ENCODE results near the gene SFPQ.

The SFPQ gene

DNA sequence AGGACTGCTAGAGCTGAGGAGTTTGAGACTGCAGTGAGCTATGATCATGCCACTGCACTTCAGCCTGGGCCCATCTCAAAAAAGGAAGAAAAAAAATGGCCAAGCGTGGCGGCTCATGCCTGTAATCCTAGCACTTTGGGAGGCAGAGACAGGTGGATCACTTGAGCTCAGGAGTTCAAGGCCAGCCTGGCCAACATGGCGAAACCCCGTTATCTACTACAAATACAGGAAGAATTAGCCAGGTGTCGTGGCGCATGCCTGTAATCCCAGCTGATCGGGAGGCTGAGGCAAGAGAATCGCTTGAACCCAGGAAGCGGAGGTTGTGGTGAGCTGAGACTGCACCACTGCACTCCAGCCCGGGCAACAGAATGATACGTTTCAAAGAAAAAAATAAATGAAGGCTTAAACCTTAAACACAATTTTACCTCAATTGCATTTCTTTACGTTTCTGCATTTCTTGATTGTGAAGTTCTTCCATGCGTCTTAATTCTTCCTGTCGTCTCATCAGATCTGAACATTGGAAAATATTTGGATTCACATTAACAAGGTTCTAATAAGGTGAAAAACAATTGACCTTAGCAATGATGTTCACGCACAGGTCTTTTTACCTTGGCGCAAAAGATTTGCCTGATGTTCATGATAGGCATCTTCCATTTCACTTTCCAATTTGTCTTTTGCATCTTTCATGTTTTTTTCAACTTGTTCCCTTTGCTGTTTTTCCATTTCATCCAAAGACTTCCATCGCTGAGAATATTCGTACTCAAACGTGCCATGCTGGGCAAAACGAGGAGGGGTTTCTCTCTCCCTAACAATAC is 4.2 kb downstream of the SFPQ start:
- H3K4me3 ChIP-seq (ENCODE audit: low read length), result no peak overlapping the region
- no peak for DNase-seq (ENCODE audit: low read depth, low spot score)

DNA sequence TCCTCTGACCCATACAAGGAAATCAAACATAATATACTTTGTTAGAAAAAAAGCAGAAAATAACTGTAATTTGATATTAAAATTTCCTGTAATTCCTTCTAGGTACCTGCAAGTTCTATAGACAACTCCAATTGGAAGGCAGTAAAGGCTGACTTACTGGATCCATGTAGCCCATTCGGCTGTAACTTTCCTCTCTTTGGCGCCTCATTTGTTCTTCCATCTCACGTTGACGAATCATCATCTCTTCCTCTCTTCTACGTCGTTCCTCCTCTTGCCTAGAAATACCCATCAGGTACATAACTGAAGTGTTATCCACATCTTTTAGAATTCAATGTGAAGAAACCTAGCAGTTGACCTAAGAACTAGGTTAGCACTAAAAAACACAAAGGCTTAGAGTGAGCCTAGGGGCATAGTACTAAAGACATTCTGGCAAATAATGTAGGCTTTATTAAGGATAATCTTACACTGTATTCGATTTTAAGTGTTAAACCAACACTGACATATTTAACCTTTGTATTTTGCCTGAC is 5.1 kb downstream of the SFPQ start:
- no peak for DNase-seq (ENCODE audit: low read depth, low spot score)
- H3K4me3 ChIP-seq (ENCODE audit: low read length), result no peak overlapping the region

DNA sequence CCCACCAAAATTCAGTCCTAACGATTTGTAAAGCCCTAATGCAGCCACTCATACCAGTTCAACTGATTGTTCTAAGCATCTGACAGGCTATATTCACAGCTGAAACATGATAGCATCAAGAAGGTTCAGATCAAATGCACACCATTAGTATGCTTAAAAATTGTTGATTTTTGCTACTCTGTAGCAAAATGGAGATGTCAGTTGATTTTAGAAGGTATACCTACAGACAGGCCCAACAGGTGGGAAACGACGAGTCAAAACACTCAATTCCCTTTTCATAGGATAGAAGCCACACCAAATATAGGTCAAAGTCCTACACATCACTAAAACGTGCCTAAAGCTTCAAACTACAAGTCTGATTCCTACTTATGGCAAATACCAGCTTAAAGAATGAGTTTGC is 6.7 kb downstream of the SFPQ start:
- H3K4me3 ChIP-seq (ENCODE audit: low read length), result no peak overlapping the region
- DNase-seq (ENCODE audit: low read depth, low spot score), result no peak

DNA sequence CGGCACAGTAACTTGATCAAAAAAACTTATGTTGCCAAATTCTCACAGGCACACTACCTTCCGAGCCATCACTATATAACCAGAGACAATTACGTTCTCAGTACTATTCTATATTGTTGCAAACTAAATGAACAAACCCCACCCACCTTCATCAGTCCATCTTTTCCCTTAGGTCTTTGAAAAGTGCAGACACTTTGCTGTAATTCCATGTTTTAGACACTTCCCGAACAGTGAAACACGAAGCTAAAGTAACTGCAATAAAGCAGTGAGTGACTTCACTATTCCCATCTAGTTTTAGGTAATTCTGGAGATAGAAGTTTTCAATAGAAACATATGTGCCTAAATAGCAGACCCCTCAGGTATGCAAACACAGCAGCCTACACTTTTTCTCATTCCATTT is 7.7 kb downstream of the SFPQ start:
- H3K4me3 ChIP-seq (ENCODE audit: low read length), result no peak overlapping the region
- DNase-seq (ENCODE audit: low read depth, low spot score), result no peak

DNA sequence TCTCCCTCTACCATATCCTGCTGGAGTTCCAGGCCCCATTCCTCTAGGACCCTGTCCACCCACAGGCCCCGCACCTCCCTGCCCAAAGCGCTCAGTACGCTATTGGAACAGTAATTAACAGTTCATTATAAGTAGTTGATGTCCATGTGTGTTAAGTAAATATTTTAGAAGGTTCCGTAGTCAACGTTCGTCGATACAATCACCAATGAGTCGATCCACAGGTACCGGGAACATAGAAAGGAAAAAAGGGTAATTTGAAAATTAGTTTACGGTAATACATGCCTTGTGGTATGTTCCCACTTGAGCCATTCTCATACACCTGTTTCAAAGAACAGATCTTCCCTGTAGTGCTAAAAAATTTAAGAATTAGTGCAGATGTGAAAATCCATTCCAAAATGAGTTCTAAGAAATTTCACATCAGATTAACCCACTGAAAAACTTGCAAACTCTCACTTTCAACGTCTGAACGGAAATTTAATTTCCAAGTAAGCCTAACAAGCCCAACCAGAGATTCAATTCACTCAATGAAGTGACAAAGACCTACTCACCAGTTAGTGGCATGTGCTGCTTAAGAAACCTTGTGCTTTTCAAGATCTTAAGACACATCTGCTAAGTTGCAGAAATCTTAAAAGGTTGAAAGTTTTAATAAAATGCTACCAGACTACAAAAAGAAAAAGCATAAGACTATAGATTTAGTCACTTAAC is 8.3 kb downstream of the SFPQ start:
- H3K4me3 ChIP-seq (ENCODE audit: low read length), result no peak overlapping the region
- DNase-seq (ENCODE audit: low read depth, low spot score), result no peak

DNA sequence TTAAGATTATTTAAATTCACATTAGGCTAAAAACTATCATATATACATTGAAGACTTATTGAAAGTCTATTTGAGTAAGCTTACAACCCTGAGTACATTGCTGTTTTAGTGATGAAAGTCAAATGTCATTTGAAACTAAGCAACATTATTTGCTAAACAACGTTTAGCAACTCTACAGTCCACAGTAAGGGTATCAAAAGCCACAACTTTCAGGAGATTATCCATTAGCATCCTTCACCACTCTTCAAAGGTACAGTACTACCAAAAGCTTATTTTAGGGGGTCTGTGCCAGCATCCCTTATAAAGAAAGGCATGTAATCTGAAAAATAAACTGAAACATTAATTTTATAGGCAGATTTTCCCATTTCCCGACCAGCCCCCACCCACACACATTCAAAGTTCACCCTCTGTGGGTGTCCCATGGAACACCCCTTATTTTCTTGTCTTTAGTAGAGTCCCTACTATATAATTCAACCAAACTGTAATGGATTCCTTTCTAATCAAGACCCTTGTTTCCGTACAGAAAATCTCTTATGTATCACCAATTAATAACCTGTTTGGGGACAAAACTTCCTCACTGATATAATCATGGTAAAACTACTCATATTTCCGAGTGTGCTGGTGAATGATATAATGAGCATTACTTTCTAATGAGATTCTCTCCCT is 11.0 kb downstream of the SFPQ start:
- DNase-seq (ENCODE audit: low read depth, low spot score), result no peak
- H3K4me3 ChIP-seq (ENCODE audit: low read length), result no peak overlapping the region

DNA sequence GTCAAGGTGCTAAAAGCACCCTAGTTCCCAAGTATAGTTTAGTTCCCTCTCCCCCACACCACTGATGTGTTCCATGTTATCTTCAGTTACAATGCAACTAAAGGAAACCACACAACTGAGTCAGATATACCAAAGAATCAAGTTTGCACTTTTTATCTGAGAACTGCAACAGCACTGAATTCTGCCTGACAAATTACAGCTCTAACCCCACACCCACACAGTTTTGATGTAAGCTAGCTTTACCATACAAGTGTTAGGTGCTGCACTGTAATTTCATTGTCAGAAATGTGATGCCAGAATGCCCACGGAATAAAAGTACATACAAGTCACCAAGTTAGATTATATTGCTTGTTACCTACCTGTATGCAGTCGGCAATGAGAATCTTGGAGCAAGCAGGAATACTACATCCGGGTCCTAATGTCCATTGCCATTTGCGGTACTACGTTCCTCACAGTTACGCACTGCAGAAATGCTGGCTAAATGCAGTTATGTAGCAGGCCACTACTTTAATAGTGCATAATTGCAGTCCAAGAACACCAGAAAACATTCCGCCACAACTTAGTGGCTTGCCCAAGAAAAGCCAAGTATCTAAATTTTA is 12.1 kb downstream of the SFPQ start:
- no peak for DNase-seq (ENCODE audit: low read depth, low spot score)
- H3K4me3 ChIP-seq (ENCODE audit: low read length), result no peak overlapping the region

DNA sequence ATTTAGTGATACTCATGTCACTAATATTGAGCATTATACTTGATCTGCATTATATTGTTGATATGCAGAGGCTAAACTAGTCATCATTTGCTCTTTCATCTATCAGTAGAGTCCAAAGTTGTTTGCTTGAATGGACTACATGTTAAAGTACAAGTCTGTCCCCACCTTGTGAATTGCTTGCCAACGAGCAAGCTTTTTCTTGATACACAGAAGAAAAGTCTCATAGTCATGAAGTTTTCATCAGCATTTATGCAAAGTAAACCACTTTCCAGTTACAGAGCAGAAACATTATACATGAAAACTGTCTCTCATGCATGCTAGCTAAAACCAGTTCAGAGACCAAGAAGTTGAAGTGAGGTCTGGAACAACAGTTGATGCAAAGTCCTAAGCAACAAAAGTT is 13.0 kb downstream of the SFPQ start:
- DNase-seq (ENCODE audit: low read depth, low spot score), result no peak
- H3K4me3 ChIP-seq (ENCODE audit: low read length), result no peak overlapping the region

DNA sequence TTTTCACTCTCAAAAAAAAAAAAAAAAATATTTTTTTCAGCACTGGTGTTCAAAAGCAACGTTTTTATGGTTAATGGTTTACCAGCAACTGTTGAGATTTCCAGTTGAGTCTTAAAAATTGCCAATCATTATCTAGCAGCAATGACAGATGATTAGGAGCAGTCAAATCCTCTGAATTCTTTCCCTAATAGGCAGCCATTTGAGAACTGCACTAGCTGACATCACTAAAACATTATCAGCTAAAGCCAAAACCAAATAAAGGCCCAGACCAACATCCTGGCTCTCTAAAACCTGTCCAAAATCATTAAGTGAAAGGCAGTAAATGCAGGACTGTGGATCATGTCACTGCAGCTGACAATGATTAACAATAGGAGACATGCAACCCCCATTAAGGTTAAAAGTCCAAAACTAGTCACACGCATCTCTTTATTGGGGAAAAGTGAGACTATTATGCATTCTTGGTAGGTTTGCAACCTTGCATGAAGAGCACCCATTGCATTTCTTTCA is 14.0 kb downstream of the SFPQ start:
- no peak for DNase-seq (ENCODE audit: low read depth, low spot score)
- no peak overlapping the region for H3K4me3 ChIP-seq (ENCODE audit: low read length)

DNA sequence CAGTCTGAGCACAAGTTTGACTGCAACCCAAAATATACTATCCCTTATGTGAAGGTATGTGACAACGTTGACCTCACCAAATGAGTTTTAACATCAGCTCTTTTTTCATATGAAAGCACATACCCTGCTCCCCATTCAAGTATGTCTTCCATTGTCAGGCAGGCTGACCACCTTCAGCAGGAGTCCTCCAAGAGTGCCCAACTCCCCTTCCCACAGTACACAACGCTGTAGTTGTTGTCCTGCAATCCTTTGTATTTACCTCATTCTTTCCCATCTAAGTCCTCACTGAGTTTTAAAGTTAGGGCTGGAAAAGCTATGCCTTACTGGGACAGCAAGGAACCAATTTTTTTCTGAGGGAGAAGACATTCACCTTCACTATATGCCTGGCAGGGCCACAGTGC is 14.7 kb downstream of the SFPQ start:
- no peak overlapping the region for H3K4me3 ChIP-seq (ENCODE audit: low read length)
- DNase-seq (ENCODE audit: low read depth, low spot score), result no peak

DNA sequence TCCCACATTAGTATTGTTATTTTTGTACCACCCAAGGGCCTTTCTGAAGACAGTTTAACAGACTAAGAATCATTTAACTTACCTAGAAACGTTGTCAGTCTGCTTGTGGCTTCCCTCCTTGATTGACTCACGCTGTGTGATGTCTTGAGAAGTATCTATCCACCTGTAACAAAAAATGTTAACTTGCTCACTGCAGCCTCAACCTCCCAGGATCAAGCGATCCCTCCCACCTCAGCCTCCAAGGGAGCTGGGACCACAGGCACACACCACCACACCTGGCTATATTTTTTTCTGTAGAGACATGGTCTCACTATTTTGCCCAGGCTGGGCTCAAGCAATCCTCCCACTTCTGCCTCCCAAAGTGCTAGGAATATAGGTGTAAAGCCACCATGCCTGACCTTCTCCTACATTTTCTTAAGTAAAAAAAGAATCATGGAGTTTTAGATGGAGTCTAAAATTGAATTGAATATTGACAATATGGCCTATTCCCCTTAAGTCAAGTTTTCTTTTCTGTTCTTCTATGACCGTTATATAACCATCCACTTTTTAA is 15.6 kb downstream of the SFPQ start:
- no peak overlapping the region for H3K4me3 ChIP-seq (ENCODE audit: low read length)

DNA sequence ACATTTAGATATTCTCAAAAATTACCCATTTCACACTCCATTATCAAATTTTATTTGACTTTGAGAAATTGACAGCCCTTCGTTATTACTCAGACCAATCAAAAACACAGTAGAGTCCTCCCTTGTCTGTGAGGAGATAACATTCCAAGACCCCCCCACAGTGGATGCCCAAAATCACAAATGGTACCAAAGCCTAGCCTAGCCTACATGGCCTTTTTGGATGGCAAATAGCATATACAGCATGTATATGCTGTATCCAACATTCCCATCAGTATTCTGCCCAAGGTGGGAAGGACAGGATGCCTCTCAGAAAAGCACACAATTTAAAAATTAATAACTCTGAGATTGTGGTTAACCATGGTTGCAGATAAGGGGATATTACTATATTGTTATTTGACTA is 17.3 kb downstream of the SFPQ start:
- no peak for DNase-seq (ENCODE audit: low read depth, low spot score)
- H3K4me3 ChIP-seq (ENCODE audit: low read length), result no peak overlapping the region

More for the DNA sequence above, 15.6 kb downstream of the SFPQ start:
- no peak for DNase-seq (ENCODE audit: low read depth, low spot score)

DNA sequence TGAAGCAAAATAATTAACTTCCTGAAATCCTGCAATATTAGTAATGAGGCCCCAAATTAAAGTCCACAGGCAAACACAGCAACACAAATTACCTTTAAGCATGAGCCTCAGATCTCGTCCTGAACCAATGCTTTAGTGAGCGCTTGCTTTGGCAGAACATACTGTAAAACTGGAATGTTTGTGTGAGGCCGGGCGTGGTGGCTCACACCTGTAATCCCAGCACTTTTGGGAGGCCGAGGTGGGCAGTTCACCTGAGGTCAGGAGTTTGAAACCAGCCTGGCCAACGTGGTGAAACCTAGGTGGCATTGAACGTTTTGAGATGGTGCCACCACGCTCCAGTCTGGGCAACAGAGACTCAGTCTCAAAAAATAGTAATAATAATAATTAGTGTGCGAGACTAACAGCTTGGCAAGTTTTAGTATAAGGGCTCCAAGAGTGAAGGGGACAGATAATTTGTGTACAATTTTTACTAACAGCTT is 17.8 kb downstream of the SFPQ start:
- H3K4me3 ChIP-seq (ENCODE audit: low read length), result no peak overlapping the region
- DNase-seq (ENCODE audit: low read depth, low spot score), result no peak

DNA sequence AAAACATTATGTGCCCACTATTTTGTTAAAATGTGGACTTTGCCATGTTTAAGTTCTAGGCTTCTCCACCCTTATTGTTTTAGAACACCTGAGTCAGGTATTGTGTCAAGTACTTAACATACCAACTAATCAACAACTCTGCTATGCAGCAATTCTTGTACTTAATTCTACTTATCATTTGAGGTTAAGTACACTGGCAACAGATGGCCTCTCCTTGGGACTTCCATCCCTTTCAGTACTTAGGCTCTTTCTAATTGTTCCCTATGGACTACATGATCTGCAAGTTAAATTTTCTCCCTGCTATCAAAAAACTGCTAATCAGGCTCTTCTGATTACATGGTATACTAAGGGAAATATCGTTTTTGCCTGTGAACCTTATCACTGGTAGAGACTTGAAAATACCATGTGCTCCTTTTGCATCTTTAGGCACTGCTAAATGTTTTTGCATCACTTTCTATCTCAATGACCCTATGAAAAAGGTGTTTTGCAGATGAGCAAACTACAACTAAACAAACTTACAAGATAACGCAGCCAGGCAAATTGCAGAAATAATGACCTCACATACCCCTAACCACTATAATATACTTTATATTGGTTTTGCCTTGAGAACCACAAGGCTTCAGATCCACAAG is 18.9 kb downstream of the SFPQ start:
- DNase-seq (ENCODE audit: low read depth, low spot score), result no peak
- no peak overlapping the region for H3K4me3 ChIP-seq (ENCODE audit: low read length)

DNA sequence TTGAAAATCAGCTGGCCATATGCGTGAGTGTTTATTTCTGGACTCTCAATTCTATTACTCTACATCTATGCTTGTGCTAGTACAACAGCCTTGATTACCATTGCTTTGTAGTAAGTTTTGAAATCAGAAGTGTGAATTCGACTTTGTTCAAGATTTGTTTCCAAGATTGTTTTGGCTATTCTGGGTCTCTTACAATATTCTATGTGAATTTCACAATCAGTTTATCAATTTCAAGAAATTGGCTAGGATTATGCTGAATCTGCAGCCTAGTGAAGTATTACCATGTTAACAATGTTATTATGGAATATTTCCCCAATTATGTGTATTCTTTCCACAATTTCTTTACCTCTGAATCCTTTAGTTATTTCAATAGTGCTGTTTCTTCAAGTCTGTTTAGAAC is 19.5 kb downstream of the SFPQ start:
- no peak overlapping the region for H3K4me3 ChIP-seq (ENCODE audit: low read length)
- DNase-seq (ENCODE audit: low read depth, low spot score), result no peak

DNA sequence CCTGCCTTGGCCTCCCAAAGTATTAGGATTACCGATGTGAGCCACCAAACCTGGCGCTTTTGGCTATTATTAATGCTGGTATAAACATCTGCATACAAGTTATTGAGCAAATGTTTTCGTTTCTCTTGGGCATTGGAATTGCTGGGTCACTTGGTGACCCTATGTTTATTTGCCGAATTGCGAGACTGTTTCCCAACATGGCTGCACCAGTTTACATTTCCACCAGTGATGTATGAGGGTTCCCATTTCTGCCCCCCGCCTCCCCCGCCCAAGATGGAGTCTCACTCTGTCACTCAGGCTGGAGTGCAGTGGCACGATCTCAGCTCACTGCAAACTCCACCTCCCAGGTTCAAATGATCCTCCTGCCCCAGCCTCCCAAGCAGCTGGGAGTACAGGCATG is 20.9 kb downstream of the SFPQ start:
- no peak overlapping the region for H3K4me3 ChIP-seq (ENCODE audit: low read length)

DNA sequence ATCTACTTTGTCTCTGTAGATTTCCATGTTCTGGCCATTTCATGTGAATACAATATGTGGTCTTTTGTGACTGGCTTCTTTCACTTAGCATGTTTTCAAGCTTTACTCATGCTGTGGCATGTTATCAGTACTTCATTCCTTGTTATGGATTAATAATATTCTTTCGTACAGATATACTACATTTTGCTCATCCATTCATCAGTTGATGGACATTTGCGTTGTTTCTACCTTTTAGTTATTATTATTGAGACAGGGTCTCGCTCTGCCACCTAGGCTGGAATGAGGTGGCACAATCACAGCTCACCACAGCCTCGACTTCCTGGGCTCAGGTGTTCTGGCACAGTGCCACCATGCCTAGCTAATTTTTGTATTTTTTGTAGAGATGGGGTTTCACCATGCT is 21.4 kb downstream of the SFPQ start:
- H3K4me3 ChIP-seq (ENCODE audit: low read length), result no peak overlapping the region
- no peak for DNase-seq (ENCODE audit: low read depth, low spot score)

More for the DNA sequence above, 20.9 kb downstream of the SFPQ start:
- no peak for DNase-seq (ENCODE audit: low read depth, low spot score)

DNA sequence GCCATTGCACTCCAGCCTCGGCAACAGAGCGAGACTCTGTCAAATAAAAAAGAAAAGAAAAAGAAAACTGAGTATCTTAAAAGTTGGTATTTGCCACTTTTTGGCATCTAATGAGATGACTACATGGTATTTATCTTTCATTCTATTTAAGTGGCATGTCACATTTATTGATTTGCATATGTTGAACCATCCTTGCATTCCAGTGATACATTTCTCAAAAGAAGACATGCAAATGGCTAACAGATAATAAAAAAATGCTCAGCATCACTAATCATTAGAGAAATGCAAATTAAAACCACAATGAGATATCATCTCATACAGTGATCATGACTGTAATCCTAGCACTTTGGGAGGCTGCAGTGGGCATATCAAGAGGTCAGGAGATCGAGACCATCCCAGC is 28.1 kb downstream of the SFPQ start:
- no peak overlapping the region for H3K4me3 ChIP-seq (ENCODE audit: low read length)
- no peak for DNase-seq (ENCODE audit: low read depth, low spot score)

DNA sequence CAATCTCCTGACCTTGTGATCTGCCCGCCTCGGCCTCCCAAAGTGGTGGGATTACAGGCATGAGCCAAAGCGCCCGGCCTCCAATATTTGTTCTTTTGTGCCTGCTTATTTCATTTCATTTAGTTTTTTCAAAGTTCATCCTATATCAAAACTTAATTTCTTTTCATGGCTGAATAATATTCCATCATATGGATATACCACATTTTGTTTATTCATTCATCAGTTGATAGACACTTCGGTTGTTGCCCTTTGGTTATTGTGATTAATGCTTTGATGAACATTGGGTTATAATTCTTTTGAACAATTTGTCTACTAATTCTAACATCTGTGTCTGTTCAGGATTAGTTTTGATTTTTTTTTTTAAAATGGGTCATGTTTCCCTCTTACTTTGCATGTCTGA is 41.7 kb downstream of the SFPQ start:
- H3K4me3 ChIP-seq (ENCODE audit: low read length), result no peak overlapping the region
- no peak for DNase-seq (ENCODE audit: low read depth, low spot score)
